Measurements from ENCODE around the gene SCRT2. TPM values are rescaled to one million over a fixed set of nuclear protein-coding genes. Genes with fewer than 3 reads are reported as not detected.

SCRT2 gene
- polyA plus RNA-seq, 3 donors: not detected

- H3K36me3 Mint-ChIP-seq: peaks cover 8 to 10% of the 10 kb centered on the region in 2 donors
- no peak overlapping the region for H2AFZ ChIP-seq (ENCODE audit: insufficient read depth, low read depth, low read length, poor library complexity, severe bottlenecking)
- H3K27ac ChIP-seq (ENCODE audit: low read depth in 1 of 2, low read length in 2 of 2): no peak overlapping the region
- H3K4me2 ChIP-seq (replicated peaks; ENCODE audit: extremely low read depth, low read length, poor library complexity, severe bottlenecking): no peak overlapping the region
- peaks cover 0 to 16% (median 10%) of the 10 kb centered on the region in 7 donors for H3K9me3 Mint-ChIP-seq
- H4K20me1 ChIP-seq (ENCODE audit: insufficient read depth, low read length): no peaks in the 10 kb centered on the region
- no peaks in the 10 kb centered on the region for H3K36me3 ChIP-seq (replicated peaks in 1 of 2; ENCODE audit: control insufficient read depth in 1 of 2, insufficient read depth in 2 of 2, low read length in 2 of 2)
- peaks cover 43% of the 10 kb centered on the region for H3K4me1 Mint-ChIP-seq
- H3K27me3 ChIP-seq (ENCODE audit: control insufficient read depth in 2 of 2, insufficient read depth in 2 of 2, low read length in 2 of 2): peaks cover 23 to 40% of the 10 kb centered on the region in 2 donors
- H3K27me3 Mint-ChIP-seq (ENCODE audit: low read depth in 3 of 3): peaks cover 39 to 56% (median 51%) of the 10 kb centered on the region in 3 donors
- no peak overlapping the region for H3K4me3 ChIP-seq (replicated peaks in 1 of 3; ENCODE audit: low read depth in 2 of 3, low read length in 3 of 3)
- TF ChIP-seq CTCF (IDR thresholded peaks at IDR 0.05): no peak
- WGBS (ENCODE audit: insufficient coverage): 6% methylated on average over 56 of the region's 60 CpGs
- no peak overlapping the region for H3K9ac ChIP-seq (ENCODE audit: insufficient read depth, low read length, poor library complexity, severe bottlenecking)
- intact Hi-C loops (cut with micrococcal nuclease): no loop called here
- no peak for DNase-seq
- peaks cover 0 to 7% of the 10 kb centered on the region in 2 donors for H3K9me3 ChIP-seq (replicated peaks in 1 of 2; ENCODE audit: control insufficient read depth in 1 of 2, insufficient read depth in 1 of 2, low read length in 2 of 2)
- H3K4me3 Mint-ChIP-seq: peak overlapping the region in 1 of 2 donors; percentile 91
- no peak overlapping the region for H3K27ac Mint-ChIP-seq
- H3K79me2 ChIP-seq (ENCODE audit: insufficient read depth, low read length): no peaks in the 10 kb centered on the region
- H3K4me1 ChIP-seq (ENCODE audit: control insufficient read depth in 1 of 2, insufficient read depth in 2 of 2, low read length in 2 of 2): peaks cover 41 to 48% of the 10 kb centered on the region in 2 donors
These were observed 11.5 kb downstream of the SCRT2 start for GRCh38 chr20:664151-664550.

GRCh38 chr20:663315-664090 is 12.1 kb downstream of the SCRT2 start:
- peak overlapping the region; percentile 50 for H3K4me2 ChIP-seq (replicated peaks; ENCODE audit: extremely low read depth, low read length, poor library complexity, severe bottlenecking)
- H3K4me1 Mint-ChIP-seq: peaks cover 50% of the 10 kb centered on the region
- WGBS (ENCODE audit: insufficient coverage): 9% methylated on average over 82 of the region's 84 CpGs

More at GRCh38 chr20:663315-664090, 12.1 kb downstream of the SCRT2 start:
- DNase-seq: peak in 1 of 3 donors; percentile 30
- Mint-ChIP-seq H3K4me3 (peak overlapping the region; percentile 48 to 90), H3K27ac (peak overlapping the region in 1 of 7 donors; percentile 36), H3K9me3 (peaks cover 0 to 16% (median 10%) of the 10 kb centered on the region in 7 donors), H3K27me3 (ENCODE audit: low read depth in 3 of 3) (peaks cover 39 to 53% (median 50%) of the 10 kb centered on the region in 3 donors), H3K36me3 (peaks cover 8 to 10% of the 10 kb centered on the region in 2 donors)
- H3K36me3 ChIP-seq (replicated peaks in 1 of 2; ENCODE audit: control insufficient read depth in 1 of 2, insufficient read depth in 2 of 2, low read length in 2 of 2): no peaks in the 10 kb centered on the region
- intact Hi-C loops (cut with micrococcal nuclease): no loop called here
- H3K9ac ChIP-seq (ENCODE audit: insufficient read depth, low read length, poor library complexity, severe bottlenecking): no peak overlapping the region
- H4K20me1 ChIP-seq (ENCODE audit: insufficient read depth, low read length): no peaks in the 10 kb centered on the region
- no peaks in the 10 kb centered on the region for H3K79me2 ChIP-seq (ENCODE audit: insufficient read depth, low read length)
- H3K9me3 ChIP-seq (replicated peaks in 1 of 2; ENCODE audit: control insufficient read depth in 1 of 2, insufficient read depth in 1 of 2, low read length in 2 of 2): peaks cover 0 to 7% of the 10 kb centered on the region in 2 donors
- TF ChIP-seq CTCF (IDR thresholded peaks at IDR 0.05): no peak
- peaks cover 23 to 40% of the 10 kb centered on the region in 2 donors for H3K27me3 ChIP-seq (ENCODE audit: control insufficient read depth in 2 of 2, insufficient read depth in 2 of 2, low read length in 2 of 2)
- peak overlapping the region in 1 of 3 experiments; percentile 37 for H3K4me3 ChIP-seq (replicated peaks in 1 of 3; ENCODE audit: low read depth in 2 of 3, low read length in 3 of 3)
- H3K4me1 ChIP-seq (ENCODE audit: control insufficient read depth in 1 of 2, insufficient read depth in 2 of 2, low read length in 2 of 2): peaks cover 47 to 54% of the 10 kb centered on the region in 2 donors
- H3K27ac ChIP-seq (ENCODE audit: low read depth in 1 of 2, low read length in 2 of 2): no peak overlapping the region
- H2AFZ ChIP-seq (ENCODE audit: insufficient read depth, low read depth, low read length, poor library complexity, severe bottlenecking): peak overlapping the region; percentile 6
